Type B pancreatic cell (in vitro differentiated cells): ENCODE results near the gene DNMT1. TPM values are rescaled to one million over a fixed set of nuclear protein-coding genes. Genes with fewer than 3 reads are reported as not detected.

Source experiments
- DNase-seq: peaks from one replicate; pipeline ENCODE4 v3.0.0; 2021; ENCODE audit warnings: mixed read lengths; ENCODE audit not compliant: unreplicated experiment; ENCODE audit errors: extremely low spot score
- H3K27ac Mint-ChIP-seq: 2 replicates; pipeline ENCODE4 v1.8.0; 2021; ENCODE audit warnings: mild to moderate bottlenecking, mixed read lengths
- H3K27me3 Mint-ChIP-seq: 2 replicates; pipeline ENCODE4 v1.8.0; 2021; ENCODE audit warnings: mixed read lengths
- H3K36me3 Mint-ChIP-seq: 2 replicates; pipeline ENCODE4 v1.8.0; 2021; ENCODE audit warnings: mixed read lengths
- H3K4me1 Mint-ChIP-seq: one replicate; pipeline ENCODE4 v1.8.0; 2021; ENCODE audit warnings: mixed read lengths; ENCODE audit not compliant: unreplicated experiment
- H3K4me3 Mint-ChIP-seq: 2 replicates; pipeline ENCODE4 v1.8.0; 2021; ENCODE audit warnings: mild to moderate bottlenecking, mixed read lengths
- H3K9me3 Mint-ChIP-seq: 2 replicates; pipeline ENCODE4 v1.8.0; 2021; ENCODE audit warnings: mixed read lengths
- total RNA-seq: library from RNA; stranded (reverse); gene quantifications from 2 replicates; pipeline ENCODE4 v1.2.1, GENCODE V29; 2021; ENCODE audit warnings: low replicate concordance
- TF ChIP-seq, protein P1 (sequence below): fragments of 200-600 bp; sonication (generic); conservative IDR thresholded peaks from 2 replicates; pipeline ENCODE4 v1.5.0; 2021; ENCODE audit warnings: antibody characterized with exemption, mild to moderate bottlenecking

DNMT1 gene
- total RNA-seq, 1 donor from 2014 or later, result 167 TPM

- Mint-ChIP-seq H3K27me3 (no peaks in the 10 kb centered on the region), H3K27ac (no peak overlapping the region), H3K36me3 (peaks cover 7% of the 10 kb centered on the region), H3K4me1 (no peaks in the 10 kb centered on the region), H3K9me3 (no peaks in the 10 kb centered on the region), H3K4me3 (no peak overlapping the region)
- TF ChIP-seq, protein P1, sequence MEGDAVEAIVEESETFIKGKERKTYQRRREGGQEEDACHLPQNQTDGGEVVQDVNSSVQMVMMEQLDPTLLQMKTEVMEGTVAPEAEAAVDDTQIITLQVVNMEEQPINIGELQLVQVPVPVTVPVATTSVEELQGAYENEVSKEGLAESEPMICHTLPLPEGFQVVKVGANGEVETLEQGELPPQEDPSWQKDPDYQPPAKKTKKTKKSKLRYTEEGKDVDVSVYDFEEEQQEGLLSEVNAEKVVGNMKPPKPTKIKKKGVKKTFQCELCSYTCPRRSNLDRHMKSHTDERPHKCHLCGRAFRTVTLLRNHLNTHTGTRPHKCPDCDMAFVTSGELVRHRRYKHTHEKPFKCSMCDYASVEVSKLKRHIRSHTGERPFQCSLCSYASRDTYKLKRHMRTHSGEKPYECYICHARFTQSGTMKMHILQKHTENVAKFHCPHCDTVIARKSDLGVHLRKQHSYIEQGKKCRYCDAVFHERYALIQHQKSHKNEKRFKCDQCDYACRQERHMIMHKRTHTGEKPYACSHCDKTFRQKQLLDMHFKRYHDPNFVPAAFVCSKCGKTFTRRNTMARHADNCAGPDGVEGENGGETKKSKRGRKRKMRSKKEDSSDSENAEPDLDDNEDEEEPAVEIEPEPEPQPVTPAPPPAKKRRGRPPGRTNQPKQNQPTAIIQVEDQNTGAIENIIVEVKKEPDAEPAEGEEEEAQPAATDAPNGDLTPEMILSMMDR, result no peak
- DNase-seq, result no peak
These were observed 51.9 kb downstream of the DNMT1 start for GRCh38 chr19:10142701-10143375.

- Mint-ChIP-seq H3K36me3 (peaks cover 7% of the 10 kb centered on the region), H3K27me3 (no peaks in the 10 kb centered on the region), H3K9me3 (no peaks in the 10 kb centered on the region), H3K4me1 (no peaks in the 10 kb centered on the region), H3K4me3 (no peak overlapping the region), H3K27ac (no peak overlapping the region)
- DNase-seq, result no peak
- TF ChIP-seq, protein P1, result no peak
These were observed 52.8 kb downstream of the DNMT1 start for GRCh38 chr19:10141973-10142372.

DNA sequence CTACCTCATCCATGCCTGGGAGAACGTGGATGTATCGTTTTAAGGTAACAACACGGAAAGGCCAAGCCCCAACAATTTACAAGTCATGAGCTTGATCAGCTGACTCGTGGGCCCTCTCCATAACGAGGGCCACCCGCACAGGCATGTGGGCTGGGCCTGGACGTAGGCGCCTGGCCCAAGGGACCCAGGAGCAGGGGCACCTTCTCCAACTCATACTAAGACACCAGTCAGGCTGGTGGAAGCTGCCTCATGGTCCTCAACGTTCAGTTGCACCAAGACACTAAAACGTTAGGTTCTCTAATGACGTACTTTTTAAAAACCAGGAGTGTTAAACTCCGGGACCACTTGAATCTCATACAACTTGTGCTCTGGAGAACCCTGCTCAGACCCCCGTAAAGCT lies 53.3 kb downstream of the DNMT1 start:
- TF ChIP-seq, protein P1, result no peak
- H3K27ac Mint-ChIP-seq, result no peak overlapping the region
- H3K27me3 Mint-ChIP-seq, result no peaks in the 10 kb centered on the region
- no peak overlapping the region for H3K4me3 Mint-ChIP-seq
- H3K36me3 Mint-ChIP-seq, result peaks cover 6% of the 10 kb centered on the region
- H3K9me3 Mint-ChIP-seq, result no peaks in the 10 kb centered on the region
- no peaks in the 10 kb centered on the region for H3K4me1 Mint-ChIP-seq
- DNase-seq, result no peak

- Mint-ChIP-seq H3K27ac (no peak overlapping the region), H3K36me3 (peaks cover 3% of the 10 kb centered on the region), H3K4me3 (no peak overlapping the region), H3K27me3 (no peaks in the 10 kb centered on the region), H3K4me1 (no peaks in the 10 kb centered on the region), H3K9me3 (no peaks in the 10 kb centered on the region)
- DNase-seq, result no peak
- TF ChIP-seq, protein P1, result no peak
These were observed 54.8 kb downstream of the DNMT1 start for GRCh38 chr19:10139952-10140351.

GRCh38 chr19:10138879-10139795 lies 55.6 kb downstream of the DNMT1 start:
- Mint-ChIP-seq H3K9me3 (no peaks in the 10 kb centered on the region), H3K4me1 (no peaks in the 10 kb centered on the region), H3K27ac (no peak overlapping the region), H3K27me3 (no peaks in the 10 kb centered on the region), H3K4me3 (no peak overlapping the region), H3K36me3 (peaks cover 3% of the 10 kb centered on the region)
- TF ChIP-seq, protein P1, result no peak
- no peak for DNase-seq
